ENCODE data around the gene KRT84.

The KRT84 gene

DNA sequence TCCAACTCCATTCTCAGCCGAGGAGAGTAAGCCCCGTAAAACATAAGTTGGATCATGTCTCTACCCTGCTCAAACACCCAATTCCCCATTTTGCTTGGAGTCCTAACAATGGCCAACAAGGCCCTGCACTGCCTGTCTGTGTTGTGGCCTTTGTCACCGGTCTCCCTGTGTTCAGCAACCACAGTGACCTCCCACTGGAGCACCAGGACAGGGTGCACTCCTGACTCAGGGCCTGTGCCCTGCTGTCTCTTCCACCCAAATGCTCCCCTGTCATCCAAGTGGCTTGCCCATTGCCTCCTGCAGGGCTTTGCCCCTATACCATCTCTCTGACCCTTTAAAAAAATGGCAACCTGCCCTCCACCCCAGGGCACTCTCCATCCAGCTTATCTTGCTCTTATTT is 13.7 kb downstream of the KRT84 start:
- DNase-seq (ENCODE audit: low read depth, low spot score) = no peak
- Histone ChIP-seq H3K36me3 (ENCODE audit: insufficient read depth, low read length) (no peaks in the 10 kb centered on the region), H3K9ac (ENCODE audit: insufficient read length) (no peak overlapping the region), H3K4me3 (no peak overlapping the region), H3K9me3 (ENCODE audit: low read depth, low read length) (no peaks in the 10 kb centered on the region), H3K27ac (no peak overlapping the region)
- TF ChIP-seq POLR2AphosphoS5 (IDR thresholded peaks at IDR 0.05; ENCODE audit: borderline replicate concordance, low read depth, low read length) = no peak
- TF ChIP-seq EZH2 (IDR thresholded peaks at IDR 0.05) = no peak
- no peak for TF ChIP-seq FOXP2 (optimal IDR thresholded peaks at IDR 0.05; ENCODE audit: control extremely low read depth, extremely low read length, insufficient read depth)

DNA sequence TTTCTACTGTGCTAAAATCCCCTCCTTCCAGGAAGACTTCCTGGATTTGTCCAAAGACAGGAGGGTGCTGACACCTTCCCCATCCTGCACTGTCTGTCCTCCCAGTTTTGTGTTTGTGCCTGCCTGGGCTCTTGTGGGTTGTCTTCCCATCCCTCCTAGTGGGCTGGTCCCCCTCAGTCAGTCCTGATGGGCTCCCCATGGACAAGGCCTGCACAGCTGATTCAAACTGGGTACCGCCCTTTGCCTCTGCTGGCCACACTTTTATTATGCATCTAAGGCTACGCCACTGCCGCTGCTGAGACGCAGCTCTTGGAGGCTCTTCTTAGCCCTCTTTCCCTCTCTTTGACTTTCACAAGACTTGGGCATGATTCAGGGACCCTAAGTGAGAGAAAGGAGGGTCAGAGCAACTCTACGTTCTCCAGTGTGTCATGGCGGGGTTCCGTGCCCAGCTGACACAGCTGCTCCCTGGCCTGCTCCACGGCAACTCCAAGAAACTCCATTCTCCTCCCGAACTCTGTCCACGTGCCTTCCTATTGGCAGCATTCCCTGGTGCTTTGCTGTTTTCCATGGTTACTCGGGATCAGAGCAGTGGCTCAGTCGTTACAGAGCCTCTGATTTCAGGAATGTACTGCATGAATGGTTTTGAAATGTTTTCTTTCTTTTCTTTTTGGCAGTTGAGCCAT is 14.4 kb downstream of the KRT84 start:
- H3K9me3 ChIP-seq (ENCODE audit: low read depth, low read length) = no peaks in the 10 kb centered on the region
- no peaks in the 10 kb centered on the region for H3K36me3 ChIP-seq (ENCODE audit: insufficient read depth, low read length)
- no peak overlapping the region for H3K27ac ChIP-seq
- no peak for TF ChIP-seq FOXP2 (optimal IDR thresholded peaks at IDR 0.05; ENCODE audit: control extremely low read depth, extremely low read length, insufficient read depth)
- no peak for TF ChIP-seq EZH2 (IDR thresholded peaks at IDR 0.05)
- no peak for TF ChIP-seq POLR2AphosphoS5 (IDR thresholded peaks at IDR 0.05; ENCODE audit: borderline replicate concordance, low read depth, low read length)
- DNase-seq (ENCODE audit: low read depth, low spot score) = no peak
- H3K9ac ChIP-seq (ENCODE audit: insufficient read length) = no peak overlapping the region
- H3K4me3 ChIP-seq = no peak overlapping the region

DNA sequence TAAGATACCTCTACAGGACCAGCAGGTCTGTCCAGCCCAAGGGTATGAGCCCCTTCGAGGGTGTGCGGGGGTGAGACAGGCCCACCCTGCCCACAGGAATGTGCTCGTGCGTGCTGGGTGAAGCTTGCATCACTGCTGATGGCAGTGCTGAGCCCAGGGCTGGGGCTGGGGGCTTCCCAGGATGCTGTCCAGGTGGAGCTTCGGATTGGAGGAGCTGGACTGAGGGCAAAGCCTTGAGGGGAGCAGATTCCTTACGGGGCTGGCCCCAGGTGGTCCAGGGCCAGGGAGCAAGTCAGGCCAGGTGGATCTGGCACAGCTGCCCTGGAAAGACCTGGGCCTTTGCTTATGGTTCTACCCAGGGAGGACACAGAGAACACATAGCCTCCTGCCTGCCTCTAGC is 15.6 kb downstream of the KRT84 start:
- Histone ChIP-seq H3K36me3 (ENCODE audit: insufficient read depth, low read length) (no peaks in the 10 kb centered on the region), H3K27ac (no peak overlapping the region), H3K4me3 (no peak overlapping the region), H3K9ac (ENCODE audit: insufficient read length) (no peak overlapping the region), H3K9me3 (ENCODE audit: low read depth, low read length) (no peaks in the 10 kb centered on the region)
- DNase-seq (ENCODE audit: low read depth, low spot score) = no peak
- TF ChIP-seq EZH2 (IDR thresholded peaks at IDR 0.05) (no peak), FOXP2 (optimal IDR thresholded peaks at IDR 0.05; ENCODE audit: control extremely low read depth, extremely low read length, insufficient read depth) (no peak), POLR2AphosphoS5 (IDR thresholded peaks at IDR 0.05; ENCODE audit: borderline replicate concordance, low read depth, low read length) (no peak)

DNA sequence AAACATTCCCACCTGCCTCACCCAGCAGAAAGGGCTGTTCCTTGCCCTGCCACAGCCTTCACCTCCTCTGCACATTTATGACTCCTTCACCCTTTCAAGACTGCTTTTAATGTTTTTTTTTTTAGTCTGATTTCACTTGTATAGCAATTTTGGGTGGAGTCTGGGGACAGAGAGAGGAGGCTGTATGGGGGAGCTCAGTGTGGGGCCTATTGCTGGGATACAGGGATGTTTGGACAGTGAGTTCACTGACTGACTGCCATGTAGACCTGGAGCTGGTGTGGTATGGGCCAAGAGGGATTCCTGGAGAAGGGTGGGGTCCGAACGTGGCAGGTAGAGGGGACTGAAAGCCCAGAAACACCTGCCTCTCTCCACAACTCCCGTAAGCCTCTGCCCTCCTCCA is 16.2 kb downstream of the KRT84 start:
- no peaks in the 10 kb centered on the region for H3K36me3 ChIP-seq (ENCODE audit: insufficient read depth, low read length)
- no peak for TF ChIP-seq EZH2 (IDR thresholded peaks at IDR 0.05)
- H3K27ac ChIP-seq = no peak overlapping the region
- H3K4me3 ChIP-seq = no peak overlapping the region
- DNase-seq (ENCODE audit: low read depth, low spot score) = no peak
- H3K9ac ChIP-seq (ENCODE audit: insufficient read length) = no peak overlapping the region
- no peaks in the 10 kb centered on the region for H3K9me3 ChIP-seq (ENCODE audit: low read depth, low read length)

DNA sequence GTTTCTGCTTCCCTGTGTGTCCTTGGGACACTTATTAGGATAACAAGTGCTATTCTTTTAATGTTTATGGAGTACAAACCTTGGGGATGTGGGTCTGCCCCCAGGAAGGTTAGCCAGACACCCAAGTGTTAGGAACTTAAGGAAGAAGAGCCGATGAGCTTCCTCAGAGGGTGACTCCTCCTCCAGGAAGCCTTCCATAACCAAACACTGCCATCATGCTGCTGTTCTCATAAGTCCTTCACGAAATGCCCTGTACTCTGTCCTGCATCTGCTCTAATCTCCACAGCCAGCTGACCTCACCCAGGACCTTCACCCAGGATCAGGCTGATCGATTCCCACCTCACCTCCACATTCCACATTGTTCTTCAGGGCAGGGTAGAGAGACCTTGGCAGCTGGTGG is 16.9 kb downstream of the KRT84 start:
- TF ChIP-seq POLR2AphosphoS5 (IDR thresholded peaks at IDR 0.05; ENCODE audit: borderline replicate concordance, low read depth, low read length) (no peak), EZH2 (IDR thresholded peaks at IDR 0.05) (no peak), FOXP2 (optimal IDR thresholded peaks at IDR 0.05; ENCODE audit: control extremely low read depth, extremely low read length, insufficient read depth) (no peak)
- Histone ChIP-seq H3K36me3 (ENCODE audit: insufficient read depth, low read length) (no peaks in the 10 kb centered on the region), H3K9ac (ENCODE audit: insufficient read length) (no peak overlapping the region), H3K27ac (no peak overlapping the region), H3K9me3 (ENCODE audit: low read depth, low read length) (no peaks in the 10 kb centered on the region), H3K4me3 (no peak overlapping the region)
- no peak for DNase-seq (ENCODE audit: low read depth, low spot score)

DNA sequence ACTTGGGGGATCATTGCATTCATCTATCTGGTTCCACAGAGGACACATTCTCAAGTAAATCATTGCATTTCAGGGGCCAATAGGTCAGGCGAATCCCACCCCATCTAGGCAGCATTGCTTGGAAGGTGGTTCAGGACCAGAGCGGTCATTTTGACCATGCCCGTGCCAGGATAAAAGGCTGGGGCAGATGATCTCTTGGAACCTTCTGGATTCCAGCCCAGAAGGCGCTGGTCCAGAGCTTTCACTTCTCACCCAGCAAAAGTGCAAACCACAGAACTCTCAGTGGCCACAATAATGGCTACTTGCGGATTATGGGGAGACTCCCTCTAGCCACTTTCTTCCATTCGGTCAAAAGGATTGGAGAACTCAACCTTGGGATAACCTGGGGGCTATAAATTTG is 17.6 kb downstream of the KRT84 start:
- H3K9me3 ChIP-seq (ENCODE audit: low read depth, low read length) = no peaks in the 10 kb centered on the region
- H3K27ac ChIP-seq = no peak overlapping the region
- H3K4me3 ChIP-seq = no peak overlapping the region
- no peak for TF ChIP-seq EZH2 (IDR thresholded peaks at IDR 0.05)
- H3K36me3 ChIP-seq (ENCODE audit: insufficient read depth, low read length) = no peaks in the 10 kb centered on the region
- DNase-seq (ENCODE audit: low read depth, low spot score) = no peak
- no peak overlapping the region for H3K9ac ChIP-seq (ENCODE audit: insufficient read length)

DNA sequence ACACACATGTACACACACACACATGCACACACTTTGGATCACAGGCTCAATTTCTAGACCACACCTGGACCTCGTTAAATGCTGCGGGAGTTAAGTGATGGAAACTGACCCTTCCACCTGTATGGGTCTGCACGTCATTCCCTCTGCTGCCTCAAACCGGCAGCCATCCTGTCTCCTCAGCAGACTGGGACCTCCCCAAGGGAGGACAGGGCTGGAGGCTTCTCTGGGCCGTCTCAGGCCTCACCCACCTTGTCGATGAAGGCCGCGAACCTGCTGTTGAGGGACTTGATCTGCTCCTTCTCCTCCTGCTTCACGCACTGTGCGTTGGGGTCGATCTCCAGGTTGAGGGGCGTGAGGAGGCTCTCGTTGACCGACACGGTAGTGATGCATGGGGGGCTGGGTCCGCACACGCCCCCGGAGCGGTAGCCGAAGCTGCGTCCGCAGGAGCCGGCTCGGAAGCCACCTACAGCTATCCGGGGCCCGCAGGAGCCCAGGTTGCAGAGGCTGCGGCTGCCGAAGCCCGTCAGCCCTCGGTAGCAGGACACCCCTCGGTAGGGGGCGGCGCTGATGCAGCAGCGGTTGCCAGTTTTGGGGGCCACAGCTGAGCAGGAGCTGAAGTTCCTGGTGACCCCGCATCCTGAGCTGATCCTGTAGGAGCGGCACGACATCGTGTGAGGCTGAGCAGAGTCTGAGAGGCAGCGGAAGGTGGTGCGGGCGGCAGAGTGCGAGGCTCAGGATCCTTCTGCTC is 18.5 kb downstream of the KRT84 start, which contains the start of gene KRT85:
Gene KRT85 (minus strand): TSS at position 744 of the 748 bp plus-strand sequence. CDS start 76 bp downstream, at position 668.
- H3K4me3 ChIP-seq = no peak within 1 kb of the TSS
- no peak within 1 kb of the TSS for H3K9ac ChIP-seq (ENCODE audit: insufficient read length)
- no peak for DNase-seq (ENCODE audit: low read depth, low spot score)
- H3K9me3 ChIP-seq (ENCODE audit: low read depth, low read length) = no peaks in the 10 kb centered on the region
- no peaks in the 10 kb centered on the region for H3K36me3 ChIP-seq (ENCODE audit: insufficient read depth, low read length)
- no peak within 1 kb of the TSS for H3K27ac ChIP-seq
- TF ChIP-seq FOXP2 (optimal IDR thresholded peaks at IDR 0.05; ENCODE audit: control extremely low read depth, extremely low read length, insufficient read depth) = no peak
- TF ChIP-seq POLR2AphosphoS5 (IDR thresholded peaks at IDR 0.05; ENCODE audit: borderline replicate concordance, low read depth, low read length) = no peak
- TF ChIP-seq EZH2 (IDR thresholded peaks at IDR 0.05) = no peak

DNA sequence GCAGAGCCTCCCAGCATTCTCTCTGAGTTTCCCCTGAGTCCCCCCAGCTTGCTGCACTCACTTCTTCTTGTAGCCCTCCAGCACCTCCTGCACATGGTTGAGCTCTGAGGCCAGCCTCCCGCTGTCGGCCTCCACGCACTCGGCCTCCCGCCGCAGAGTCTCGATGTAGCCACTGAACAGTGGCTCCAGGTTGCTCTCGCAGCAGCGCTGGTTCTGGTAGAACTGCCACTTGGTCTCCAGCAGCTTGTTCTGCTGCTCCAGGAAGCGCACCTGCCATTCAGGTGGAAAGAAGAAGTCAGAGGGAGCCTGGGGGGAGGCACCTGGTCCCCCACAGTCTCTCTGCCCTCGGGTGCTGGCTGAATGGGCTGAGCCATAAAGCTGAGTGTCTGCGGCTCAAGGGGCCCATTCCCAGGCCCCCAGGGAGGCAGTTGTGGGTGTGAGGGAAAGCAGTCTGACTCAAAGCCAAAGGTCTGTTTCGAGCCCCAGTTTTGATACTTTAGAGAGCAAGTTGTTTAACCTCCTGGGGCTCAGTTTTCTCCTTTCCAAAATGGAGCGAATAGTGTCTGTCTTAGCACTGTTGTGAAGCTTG is 20.5 kb downstream of the KRT84 start:
- H3K9me3 ChIP-seq (ENCODE audit: low read depth, low read length) = no peaks in the 10 kb centered on the region
- no peaks in the 10 kb centered on the region for H3K36me3 ChIP-seq (ENCODE audit: insufficient read depth, low read length)
- H3K27ac ChIP-seq = no peak overlapping the region
- no peak overlapping the region for H3K4me3 ChIP-seq
- no peak overlapping the region for H3K9ac ChIP-seq (ENCODE audit: insufficient read length)
- DNase-seq (ENCODE audit: low read depth, low spot score) = no peak
- TF ChIP-seq POLR2AphosphoS5 (IDR thresholded peaks at IDR 0.05; ENCODE audit: borderline replicate concordance, low read depth, low read length) (no peak), FOXP2 (optimal IDR thresholded peaks at IDR 0.05; ENCODE audit: control extremely low read depth, extremely low read length, insufficient read depth) (no peak), EZH2 (IDR thresholded peaks at IDR 0.05) (no peak)

Data from SK-N-MC (cell line).